T-helper 17 cell (primary cell): ENCODE data around the gene ADAD1. TPM values are rescaled to one million over a fixed set of nuclear protein-coding genes. Genes with fewer than 3 reads are reported as not detected.

ENCODE experiments used
- ATAC-seq: fragments of 150-1000 bp; cut with Tn5 transposase; 2 replicates; pipeline ENCODE4 v1.10.0; 2021; ENCODE audit warnings: mild to moderate bottlenecking, moderate library complexity
- DNase-seq, 3 donors: peaks; one replicate each; pipeline versions ENCODE4 v3.0.0 to v3.0.0-alpha.2; 2020 to 2021
- H3K9me3 ChIP-seq: one replicate; pipeline ENCODE4 v1.7.0; 2013; ENCODE audit warnings: low read length, mild to moderate bottlenecking; ENCODE audit not compliant: control insufficient read depth, poor library complexity, severe bottlenecking
- H3K27ac Mint-ChIP-seq: one replicate; pipeline ENCODE4 v1.8.0; 2022; ENCODE audit warnings: mild to moderate bottlenecking, moderate library complexity, mixed read lengths
- H3K27me3 Mint-ChIP-seq: one replicate; pipeline ENCODE4 v1.8.0; 2022; ENCODE audit warnings: mixed read lengths
- H3K36me3 Mint-ChIP-seq: one replicate; pipeline ENCODE4 v1.8.0; 2022; ENCODE audit warnings: low read depth, mixed read lengths
- H3K4me1 Mint-ChIP-seq: one replicate; pipeline ENCODE4 v1.8.0; 2022; ENCODE audit warnings: mild to moderate bottlenecking, mixed read lengths
- H3K4me3 Mint-ChIP-seq: one replicate; pipeline ENCODE4 v1.8.0; 2022; ENCODE audit warnings: mild to moderate bottlenecking, moderate library complexity, mixed read lengths
- total RNA-seq, 4 donors: library from RNA in 2 of 4; stranded (reverse) in 2 of 4; gene quantifications; one replicate each; pipeline ENCODE4 v1.2.3 and lab custom pipeline; 2022 to 2026

The ADAD1 gene
- total RNA-seq, 2 donors from 2014 or later: not detected

GRCh38 chr4:122475233-122475632 is 96.4 kb downstream of the ADAD1 start:
- Mint-ChIP-seq H3K4me1 (peaks cover 6% of the 10 kb centered on the region), H3K27me3 (no peaks in the 10 kb centered on the region), H3K4me3 (no peak overlapping the region), H3K27ac (no peak overlapping the region), H3K36me3 (no peaks in the 10 kb centered on the region)
- ATAC-seq: no peak
- H3K9me3 ChIP-seq: no peaks in the 10 kb centered on the region
- no peak for DNase-seq

- no peaks in the 10 kb centered on the region for H3K9me3 ChIP-seq
- Mint-ChIP-seq H3K27me3 (no peaks in the 10 kb centered on the region), H3K4me1 (peaks cover 6% of the 10 kb centered on the region), H3K4me3 (no peak overlapping the region), H3K27ac (no peak overlapping the region), H3K36me3 (no peaks in the 10 kb centered on the region)
- ATAC-seq (no peak), DNase-seq (no peak)
Observed at GRCh38 chr4:122476126-122476525, 97.3 kb downstream of the ADAD1 start.

GRCh38 chr4:122476745-122477144 is 97.9 kb downstream of the ADAD1 start:
- H3K36me3 Mint-ChIP-seq: no peaks in the 10 kb centered on the region
- no peak for DNase-seq
- H3K27ac Mint-ChIP-seq: no peak overlapping the region
- no peak overlapping the region for H3K4me3 Mint-ChIP-seq
- H3K27me3 Mint-ChIP-seq: no peaks in the 10 kb centered on the region
- H3K9me3 ChIP-seq: no peaks in the 10 kb centered on the region
- H3K4me1 Mint-ChIP-seq: peaks cover 6% of the 10 kb centered on the region
- no peak for ATAC-seq

Other genes with a start within 250 kb of the ADAD1 start
- 100 to 1,000 TPM in 1 of 2 donors, 10 to 100 TPM in 1; 93.8 to 118 TPM for gene BLTP1, start 226.7 kb upstream of the ADAD1 start, total RNA-seq
- gene IL2, start 77.7 kb downstream of the ADAD1 start, total RNA-seq: under 1 TPM; 0.76 to 0.85 TPM
- under 1 TPM; 0.77 to 0.91 TPM for gene IL21, start 242.1 kb downstream of the ADAD1 start, total RNA-seq